ENCODE results near the gene THAP7. TPM values are rescaled to one million over a fixed set of nuclear protein-coding genes. Genes with fewer than 3 reads are reported as not detected.
"Not testable (repeated sequence)": the region's sequence is repeated elsewhere in the genome, so short reads cannot be mapped to it uniquely, and the experiment has no call there.

Gene THAP7
- polyA plus RNA-seq (2013, experiment 1 of 2): 15.6 TPM
- 12.6 TPM for polyA plus RNA-seq (2013, experiment 2 of 2)

GRCh38 chr22:21001601-21002325 lies at the start of gene THAP7:
TSS of gene THAP7 (minus strand) at chr22:21002118. CDS start at chr22:21001911, 207 bp downstream.
- Histone ChIP-seq H3K9me3 (ENCODE audit: control insufficient read depth, low read length) (no peaks in the 10 kb centered on the region), H3K4me1 (ENCODE audit: control insufficient read depth, insufficient read depth, low read length, poor library complexity, severe bottlenecking) (peaks cover 13% of the 10 kb centered on the region), H3K4me3 (ENCODE audit: extremely low read depth, insufficient read depth, low read length, poor library complexity, severe bottlenecking) (peak within 1 kb of the TSS; percentile 97), H3K27ac (ENCODE audit: low read depth, low read length, severe bottlenecking) (peak within 1 kb of the TSS; percentile 95), H3K36me3 (ENCODE audit: control insufficient read depth, insufficient read depth, low read length) (peaks cover 29% of the 10 kb centered on the region)
- 0% methylated on average over 77 to 82 of the region's 83 CpGs for WGBS, 2 experiments (ENCODE audit: insufficient coverage in 2 of 2)

GRCh38 chr22:21051145-21051830 lies 49.4 kb upstream of the THAP7 start:
- peaks cover 13% of the 10 kb centered on the region for H3K4me1 ChIP-seq (ENCODE audit: control insufficient read depth, insufficient read depth, low read length, poor library complexity, severe bottlenecking)
- 80 to 86% methylated on average over 8 to 9 of the region's 9 CpGs for WGBS, 2 experiments (ENCODE audit: insufficient coverage in 2 of 2)
- H3K9me3 ChIP-seq (ENCODE audit: control insufficient read depth, low read length): no peaks in the 10 kb centered on the region
- no peak overlapping the region for H3K4me3 ChIP-seq (ENCODE audit: extremely low read depth, insufficient read depth, low read length, poor library complexity, severe bottlenecking)
- no peak overlapping the region for H3K27ac ChIP-seq (ENCODE audit: low read depth, low read length, severe bottlenecking)
- H3K36me3 ChIP-seq (ENCODE audit: control insufficient read depth, insufficient read depth, low read length): no peaks in the 10 kb centered on the region

- H3K9me3 ChIP-seq (ENCODE audit: control insufficient read depth, low read length); H3K4me3 ChIP-seq (ENCODE audit: extremely low read depth, insufficient read depth, low read length, poor library complexity, severe bottlenecking); H3K36me3 ChIP-seq (ENCODE audit: control insufficient read depth, insufficient read depth, low read length); H3K27ac ChIP-seq (ENCODE audit: low read depth, low read length, severe bottlenecking): not testable (repeated sequence)
- H3K4me1 ChIP-seq (ENCODE audit: control insufficient read depth, insufficient read depth, low read length, poor library complexity, severe bottlenecking): peaks cover 19% of the 10 kb centered on the region
- no CpG with 5 or more reads among the region's 12 CpGs for WGBS, 2 experiments (ENCODE audit: insufficient coverage in 2 of 2)
These were observed 47.0 kb upstream of the THAP7 start for GRCh38 chr22:21048965-21049364.

- peaks cover 19% of the 10 kb centered on the region for H3K4me1 ChIP-seq (ENCODE audit: control insufficient read depth, insufficient read depth, low read length, poor library complexity, severe bottlenecking)
- H3K4me3 ChIP-seq (ENCODE audit: extremely low read depth, insufficient read depth, low read length, poor library complexity, severe bottlenecking); H3K9me3 ChIP-seq (ENCODE audit: control insufficient read depth, low read length); H3K27ac ChIP-seq (ENCODE audit: low read depth, low read length, severe bottlenecking); H3K36me3 ChIP-seq (ENCODE audit: control insufficient read depth, insufficient read depth, low read length): not testable (repeated sequence)
- WGBS, 2 experiments (ENCODE audit: insufficient coverage in 2 of 2): 80 to 91% methylated on average over 1 to 5 of the region's 5 CpGs
These were observed 46.5 kb upstream of the THAP7 start for GRCh38 chr22:21048448-21048847.

- 73 to 95% methylated on average over 5 of the region's 7 CpGs for WGBS, 2 experiments (ENCODE audit: insufficient coverage in 2 of 2)
- no peak overlapping the region for H3K27ac ChIP-seq (ENCODE audit: low read depth, low read length, severe bottlenecking)
- no peaks in the 10 kb centered on the region for H3K36me3 ChIP-seq (ENCODE audit: control insufficient read depth, insufficient read depth, low read length)
- H3K9me3 ChIP-seq (ENCODE audit: control insufficient read depth, low read length): no peaks in the 10 kb centered on the region
- no peak overlapping the region for H3K4me3 ChIP-seq (ENCODE audit: extremely low read depth, insufficient read depth, low read length, poor library complexity, severe bottlenecking)
- peaks cover 19% of the 10 kb centered on the region for H3K4me1 ChIP-seq (ENCODE audit: control insufficient read depth, insufficient read depth, low read length, poor library complexity, severe bottlenecking)
These were observed 45.8 kb upstream of the THAP7 start for GRCh38 chr22:21047730-21048129.

- Histone ChIP-seq H3K4me1 (ENCODE audit: control insufficient read depth, insufficient read depth, low read length, poor library complexity, severe bottlenecking) (peaks cover 18% of the 10 kb centered on the region), H3K27ac (ENCODE audit: low read depth, low read length, severe bottlenecking) (no peak overlapping the region), H3K4me3 (ENCODE audit: extremely low read depth, insufficient read depth, low read length, poor library complexity, severe bottlenecking) (no peak overlapping the region), H3K36me3 (ENCODE audit: control insufficient read depth, insufficient read depth, low read length) (no peaks in the 10 kb centered on the region), H3K9me3 (ENCODE audit: control insufficient read depth, low read length) (no peaks in the 10 kb centered on the region)
- WGBS, 2 experiments (ENCODE audit: insufficient coverage in 2 of 2): 94 to 95% methylated on average over 14 of the region's 14 CpGs
These were observed 45.2 kb upstream of the THAP7 start for GRCh38 chr22:21047035-21047661.

- Histone ChIP-seq H3K27ac (ENCODE audit: low read depth, low read length, severe bottlenecking) (peak within 1 kb of the TSS; percentile 92), H3K9me3 (ENCODE audit: control insufficient read depth, low read length) (no peaks in the 10 kb centered on the region), H3K4me3 (ENCODE audit: extremely low read depth, insufficient read depth, low read length, poor library complexity, severe bottlenecking) (peak within 1 kb of the TSS; percentile 34), H3K36me3 (ENCODE audit: control insufficient read depth, insufficient read depth, low read length) (no peaks in the 10 kb centered on the region), H3K4me1 (ENCODE audit: control insufficient read depth, insufficient read depth, low read length, poor library complexity, severe bottlenecking) (peaks cover 13% of the 10 kb centered on the region)
- 0 to 1% methylated on average over 44 of the region's 47 CpGs for WGBS, 2 experiments (ENCODE audit: insufficient coverage in 2 of 2)
These were observed 43.8 kb upstream of the THAP7 start, which contains the start of gene LRRC74B for GRCh38 chr22:21045585-21046294. TSS of gene LRRC74B (plus strand) at chr22:21045946. CDS start at chr22:21045987, 41 bp downstream.

GRCh38 chr22:21044931-21045584 lies 43.1 kb upstream of the THAP7 start:
- Histone ChIP-seq H3K9me3 (ENCODE audit: control insufficient read depth, low read length) (no peaks in the 10 kb centered on the region), H3K4me1 (ENCODE audit: control insufficient read depth, insufficient read depth, low read length, poor library complexity, severe bottlenecking) (peaks cover 13% of the 10 kb centered on the region), H3K36me3 (ENCODE audit: control insufficient read depth, insufficient read depth, low read length) (no peaks in the 10 kb centered on the region), H3K4me3 (ENCODE audit: extremely low read depth, insufficient read depth, low read length, poor library complexity, severe bottlenecking) (peak overlapping the region; percentile 34), H3K27ac (ENCODE audit: low read depth, low read length, severe bottlenecking) (peak overlapping the region; percentile 92)
- 24 to 29% methylated on average over 12 to 14 of the region's 15 CpGs for WGBS, 2 experiments (ENCODE audit: insufficient coverage in 2 of 2)

- Histone ChIP-seq H3K4me3 (ENCODE audit: extremely low read depth, insufficient read depth, low read length, poor library complexity, severe bottlenecking) (no peak overlapping the region), H3K27ac (ENCODE audit: low read depth, low read length, severe bottlenecking) (peak overlapping the region; percentile 92), H3K9me3 (ENCODE audit: control insufficient read depth, low read length) (no peaks in the 10 kb centered on the region), H3K4me1 (ENCODE audit: control insufficient read depth, insufficient read depth, low read length, poor library complexity, severe bottlenecking) (peaks cover 13% of the 10 kb centered on the region), H3K36me3 (ENCODE audit: control insufficient read depth, insufficient read depth, low read length) (no peaks in the 10 kb centered on the region)
- WGBS, 2 experiments (ENCODE audit: insufficient coverage in 2 of 2): 91 to 93% methylated on average over 9 to 10 of the region's 15 CpGs
These were observed 42.1 kb upstream of the THAP7 start for GRCh38 chr22:21043860-21044535.

All from mesodermal cell (in vitro differentiated cells).